K562 (cell line): ENCODE measurements around the gene AAR2. TPM values are rescaled to one million over a fixed set of nuclear protein-coding genes. Genes with fewer than 3 reads are reported as not detected.

Experiments
- ATAC-seq: fragments of 200-7000 bp; cut with Tn5 transposase; 3 replicates; pipeline ENCODE4 v1.9.1; 2020; ENCODE audit warnings: moderate library complexity
- BruUV-seq: library from RNA; stranded (reverse); fragments of 400-500 nt; replicated peaks from 2 replicates; lab custom pipeline; 2021; lab: Mats Ljungman, UMichigan
- CTCF ChIA-PET: fragments of 300-600 bp; formaldehyde crosslinking; extraction: SDS; loops from one replicate; lab custom pipeline; 2021; ENCODE audit warnings: low intra/inter-chr PET ratio; lab: Yijun Ruan, JAX
- POLR2A ChIA-PET: fragments of 300-600, 350-650 bp; sonication (Branson Sonifier 250); formaldehyde crosslinking; extraction: SDS; loops from one replicate; lab custom pipeline; 2021; ENCODE audit warnings: antibody characterized with exemption, inconsistent platforms; lab: Yijun Ruan, JAX
- DNase-seq, 4 experiments: peaks; one replicate each; pipeline versions ENCODE4 v3.0.0 to v3.0.0-alpha.2; 2011 to 2018; ENCODE audit warnings: low spot score in 3 of 4, mixed read lengths in 3 of 4; ENCODE audit errors: extremely low read depth in 1 of 4
- FAIRE-seq: peaks from 2 replicates; lab custom pipeline; 2011; peaks lifted over from hg19 to GRCh38; lab: Jason Lieb, UNC
- H2AFZ ChIP-seq: 2 replicates; pipeline ENCODE4 v1.6.0; 2011; ENCODE audit warnings: low read depth, low read length, control low read depth, inconsistent platforms
- H3K27ac ChIP-seq: fragments of 200-600 bp; 3 replicates; pipeline ENCODE4 v1.8.0; 2011; ENCODE audit warnings: low read depth, mild to moderate bottlenecking, control low read depth, inconsistent platforms, low read length, moderate library complexity, mixed read lengths; ENCODE audit errors: extremely low read depth
- H3K27me3 ChIP-seq, 2 experiments: fragments of 300-600 bp in 1 of 2; 2 replicates in 1 of 2; 3 replicates in 1 of 2; pipeline versions ENCODE4 v1.6.0 to v1.8.0; 2011; ENCODE audit warnings: inconsistent platforms in 2 of 2, low read length in 2 of 2, mild to moderate bottlenecking in 1 of 2, mixed read lengths in 1 of 2, moderate library complexity in 1 of 2; ENCODE audit not compliant: control insufficient read depth in 2 of 2, insufficient read depth in 2 of 2
- H3K36me3 ChIP-seq: fragments of 300-600 bp; 3 replicates; pipeline ENCODE4 v1.8.0; 2011; ENCODE audit warnings: mild to moderate bottlenecking, low read length, inconsistent platforms; ENCODE audit not compliant: control insufficient read depth, insufficient read depth
- H3K4me1 ChIP-seq, 2 experiments: fragments of 200-600 bp in 1 of 2; replicated peaks in 1 of 2; 2 replicates in 1 of 2; 3 replicates in 1 of 2; pipeline versions ENCODE4 v1.5.1 to v1.8.0; 2011; ENCODE audit warnings: inconsistent platforms in 2 of 2, low read length in 2 of 2, mild to moderate bottlenecking in 1 of 2, mixed read lengths in 1 of 2, moderate library complexity in 1 of 2; ENCODE audit not compliant: control insufficient read depth in 2 of 2, insufficient read depth in 2 of 2
- H3K4me2 ChIP-seq: 2 replicates; pipeline ENCODE4 v1.6.1; 2011; ENCODE audit warnings: low read length, control low read depth, inconsistent platforms, mixed read lengths; ENCODE audit not compliant: insufficient read depth
- H3K4me3 ChIP-seq: fragments of 200-600 bp; sonication (generic), shearing (Covaris generic); 2 replicates; pipeline ENCODE4 v1.5.1; 2016; ENCODE audit warnings: control low read depth, inconsistent platforms
- H3K79me2 ChIP-seq: fragments of 200-600 bp; 3 replicates; pipeline ENCODE4 v1.8.0; 2011; ENCODE audit warnings: low read length, inconsistent platforms; ENCODE audit not compliant: control insufficient read depth, insufficient read depth
- H3K9ac ChIP-seq, 2 experiments: 2 replicates each; pipeline versions ENCODE4 v1.6.0 to v1.6.1; 2011; ENCODE audit warnings: low read depth in 2 of 2, low read length in 2 of 2, control low read depth in 1 of 2, inconsistent platforms in 1 of 2, mild to moderate bottlenecking in 1 of 2, mixed read lengths in 1 of 2; ENCODE audit not compliant: insufficient read depth in 1 of 2
- H3K9me1 ChIP-seq: one replicate; pipeline ENCODE4 v1.6.0; 2011; ENCODE audit warnings: inconsistent platforms, mild to moderate bottlenecking, low read length, moderate library complexity; ENCODE audit not compliant: control insufficient read depth, insufficient read depth
- H3K9me3 ChIP-seq: replicated peaks from 2 replicates; pipeline ENCODE4 v1.5.1; 2011; ENCODE audit warnings: low read depth, low read length, inconsistent platforms; ENCODE audit not compliant: control insufficient read depth, insufficient read depth
- H4K20me1 ChIP-seq: replicated peaks from 2 replicates; pipeline ENCODE4 v1.6.1; 2011; ENCODE audit warnings: low read length, inconsistent platforms, mixed read lengths; ENCODE audit not compliant: control insufficient read depth, insufficient read depth
- AFF4 ChIP-seq: sonication (generic); formaldehyde crosslinking; IDR thresholded peaks from 2 replicates; pipeline ENCODE4 v1.8.0; 2023; ENCODE audit warnings: mild to moderate bottlenecking, missing genetic modification reagents
- BRF1 ChIP-seq: IDR thresholded peaks from 3 replicates; pipeline ENCODE4 v1.6.1; 2011; ENCODE audit warnings: borderline replicate concordance, mild to moderate bottlenecking; ENCODE audit not compliant: insufficient read length; ENCODE audit errors: extremely low read depth
- ILK ChIP-seq: fragments of 450-650 bp; IDR thresholded peaks from 2 replicates; pipeline ENCODE4 v1.6.1; 2016; ENCODE audit warnings: missing genetic modification characterization, low read depth, mild to moderate bottlenecking, missing compliant biosample characterization, moderate library complexity, borderline replicate concordance
- KDM5B ChIP-seq: fragments of 200-600 bp; sonication (generic); IDR thresholded peaks from 2 replicates; pipeline ENCODE4 v1.6.1; 2012; ENCODE audit warnings: low read depth, mild to moderate bottlenecking, moderate library complexity, low read length, control low read depth, inconsistent platforms; ENCODE audit not compliant: insufficient replicate concordance
- MYBL2 ChIP-seq, 2 experiments: fragments of 450-650 bp in 1 of 2; sonication (generic) in 1 of 2; formaldehyde crosslinking in 1 of 2; IDR thresholded peaks; 2 replicates each; pipeline versions ENCODE4 v1.6.1 to v1.8.1; 2017 to 2022; ENCODE audit warnings: borderline replicate concordance in 1 of 2, inconsistent platforms in 1 of 2, low read depth in 1 of 2, mild to moderate bottlenecking in 1 of 2, missing genetic modification reagents in 1 of 2, moderate library complexity in 1 of 2
- NFIC ChIP-seq: fragments of 450-650 bp; IDR thresholded peaks from 2 replicates; pipeline ENCODE4 v1.6.1; 2017; ENCODE audit warnings: mild to moderate bottlenecking, inconsistent platforms
- SMAD2 ChIP-seq: fragments of 150-350 bp; IDR thresholded peaks from 2 replicates; pipeline ENCODE4 v1.6.1; 2014; ENCODE audit warnings: low read depth, mild to moderate bottlenecking, low read length
- SNAPC5 ChIP-seq: fragments of 250-450 bp; sonication (Bioruptor Pico); IDR thresholded peaks from 2 replicates; pipeline ENCODE4 v1.8.0; 2021; ENCODE audit warnings: moderate library complexity, mild to moderate bottlenecking, inconsistent platforms
- ZNF311 ChIP-seq: fragments of 250-450 bp; sonication (Bioruptor Pico); IDR thresholded peaks from 2 replicates; pipeline ENCODE4 v1.4.0; 2020; ENCODE audit warnings: mild to moderate bottlenecking, moderate library complexity
- ZNF551 ChIP-seq: fragments of 250-450 bp; sonication (Bioruptor Pico); IDR thresholded peaks from 2 replicates; pipeline ENCODE4 v1.5.0; 2021; ENCODE audit warnings: mild to moderate bottlenecking, moderate library complexity
- WGBS: fragments of 100-300 bp; shearing (Covaris generic); methylation state at CpG from one replicate; pipeline ENCODE4 v1.1.6; 2016; ENCODE audit warnings: low coverage, mixed read lengths; ENCODE audit not compliant: insufficient coverage; ENCODE audit errors: missing lambda C conversion rate; 5-methylcytosine and 5-hydroxymethylcytosine counted together
- in situ Hi-C: fragments of 300-500 bp; cut with MboI; formaldehyde crosslinking; loops from 4 replicates; pipeline ENCODE4 v1.15.0; 2018; ENCODE audit warnings: inconsistent platforms, mixed read lengths
- intact Hi-C: fragments of 100-400 bp; cut with micrococcal nuclease; formaldehyde crosslinking; loops from 2 replicates; pipeline ENCODE4 v1.14.2; 2022
- polyA plus RNA-seq, 8 experiments: library from polyadenylated mRNA; depleted of rRNA in 4 of 8; stranded (reverse) in 5 of 8; unstranded in 3 of 8; fragments of >200 nt; fragmentation: Nextera tagmentation in 2 of 8; fragmentation: Illumina TruSeq in 1 of 8; extraction: Ambion mirVana in 2 of 8; extraction: Trizol in 1 of 8; gene quantifications; 2 replicates each; pipeline versions ENCODE4 v1.2.1 to v1.2.3, GENCODE V29; 2011 to 2014; ENCODE audit warnings: inconsistent platforms in 1 of 8, missing spikeins in 1 of 8
- total RNA-seq, 7 experiments: library from RNA; depleted of rRNA in 6 of 7; stranded (reverse); fragments of >200 nt in 6 of 7; fragmentation: Illumina TruSeq in 2 of 7; extraction: Trizol in 2 of 7; gene quantifications; 2 replicates each; pipeline versions ENCODE4 v1.2.1 to v1.2.3, GENCODE V29; 2011 to 2021; ENCODE audit warnings: low replicate concordance in 1 of 7

The AAR2 gene
- total and polyA plus RNA-seq, 9 of the 15 experiments (the other 6 are each of a cell fraction or from before 2014, with no cell fraction given) = 6.5 to 36.2 (median 24.7) TPM

- FAIRE-seq = no peak
- Histone ChIP-seq H3K9me3 (no peaks in the 10 kb centered on the region), H3K9me1 (no peaks in the 10 kb centered on the region), H3K4me2 (no peak overlapping the region), H3K4me1 (no peaks in the 10 kb centered on the region; a peak in 1 of 5 replicates), H3K9ac (no peak overlapping the region), H3K36me3 (peaks cover 3% of the 10 kb centered on the region; the same call in 1 of the 3 replicates), H3K4me3 (no peak overlapping the region), H3K79me2 (no peaks in the 10 kb centered on the region), H4K20me1 (peaks cover 11% of the 10 kb centered on the region; the same call in 1 of the 2 replicates), H3K27me3 (peaks cover 26 to 53% of the 10 kb centered on the region in 2 experiments; a peak in 4 of 5 replicates), H3K27ac (no peak overlapping the region), H2AFZ (no peak overlapping the region)
- ChIA-PET POLR2A (interaction anchor here (0.6 kb wide), 1 partner anchor 12 kb away, joined by 3 read pairs; no protein-coding TSS in a partner anchor), CTCF (no interaction called here)
- no peak for DNase-seq
- WGBS = 8% methylated on average over 12 of the region's 12 CpGs
- intact Hi-C loops = no loop called here
- TF ChIP-seq BRF1 = no peak
- peak; percentile 75 for TF ChIP-seq NFIC
- ATAC-seq = peak; percentile 52
- no TSS peak for BruUV-seq
- in situ Hi-C loops = no loop called here
These were observed 25.3 kb downstream of the AAR2 start for GRCh38 chr20:36261389-36262105.

GRCh38 chr20:36262440-36262839, 26.2 kb downstream of the AAR2 start:
- Histone ChIP-seq H3K79me2 (no peaks in the 10 kb centered on the region), H3K4me3 (no peak overlapping the region), H2AFZ (no peak overlapping the region), H4K20me1 (peaks cover 18% of the 10 kb centered on the region; the same call in 1 of the 2 replicates), H3K4me2 (no peak overlapping the region), H3K27ac (no peak overlapping the region), H3K36me3 (no peaks in the 10 kb centered on the region), H3K9me1 (no peaks in the 10 kb centered on the region), H3K9ac (peak overlapping the region in 1 of 2 experiments; percentile 45; a peak in 2 of 4 replicates), H3K9me3 (no peaks in the 10 kb centered on the region), H3K27me3 (peaks cover 33 to 60% of the 10 kb centered on the region in 2 experiments; a peak in 4 of 5 replicates), H3K4me1 (peaks cover 0 to 2% of the 10 kb centered on the region in 2 experiments; a peak in 2 of 5 replicates)
- WGBS = 6% methylated on average over 11 of the region's 12 CpGs
- CTCF ChIA-PET = no interaction called here
- no peak for ATAC-seq
- intact Hi-C loops = no loop called here
- in situ Hi-C loops = no loop called here
- DNase-seq = no peak
- FAIRE-seq = no peak
- BruUV-seq = no TSS peak
- POLR2A ChIA-PET = no interaction called here
- TF ChIP-seq ILK = no peak
- TF ChIP-seq KDM5B = no peak
- no peak for TF ChIP-seq SMAD2
- no peak for TF ChIP-seq ZNF311
- no peak for TF ChIP-seq MYBL2 (IDR thresholded peaks at IDR 0.05; ENCODE audit: low read depth)
- no peak for TF ChIP-seq MYBL2 (CRISPR knock-in tag; IDR thresholded peaks at IDR 0.05; ENCODE audit: borderline replicate concordance)
- no peak for TF ChIP-seq ZNF551 (CRISPR knock-in tag)
- TF ChIP-seq SNAPC5 (CRISPR knock-in tag) = no peak
- TF ChIP-seq AFF4 (CRISPR knock-in tag) = no peak
